Activated CD8-positive, alpha-beta T cell treated with anti-CD3 and anti-CD28 coated beads, Interleukin-2, amount 10 ng/mL, durations not matched to agents 7 days and 5 days (primary cell): Measurements from ENCODE around the gene SLC4A1. TPM values are rescaled to one million over a fixed set of nuclear protein-coding genes. Genes with fewer than 3 reads are reported as not detected.

Experiments
- ATAC-seq: fragments of 150-1000 bp; cut with Tn5 transposase; one replicate; pipeline ENCODE4 v1.10.0; 2021; ENCODE audit warnings: moderate library complexity
- CTCF ChIA-PET: fragments of 350-600 bp; sonication (Branson Sonifier 250); formaldehyde crosslinking; loops from one replicate; lab custom pipeline; 2021; ENCODE audit warnings: antibody characterized with exemption; lab: Charles Lee
- POLR2A ChIA-PET: fragments of 350-600 bp; sonication (Branson Sonifier 250); formaldehyde crosslinking; loops from one replicate; lab custom pipeline; 2021; ENCODE audit warnings: antibody characterized with exemption; lab: Charles Lee
- DNase-seq: peaks from one replicate; pipeline ENCODE4 v3.0.0-alpha.2; 2020
- H3K27ac Mint-ChIP-seq: one replicate; pipeline ENCODE4 v1.8.0; 2021; ENCODE audit warnings: mild to moderate bottlenecking, mixed read lengths
- H3K27me3 Mint-ChIP-seq: one replicate; pipeline ENCODE4 v1.8.0; 2021; ENCODE audit warnings: low read depth, mixed read lengths
- H3K36me3 Mint-ChIP-seq: one replicate; pipeline ENCODE4 v1.8.0; 2021; ENCODE audit warnings: low read depth, mixed read lengths
- H3K4me1 Mint-ChIP-seq: one replicate; pipeline ENCODE4 v1.8.0; 2021; ENCODE audit warnings: low read depth, mixed read lengths
- H3K4me3 Mint-ChIP-seq: one replicate; pipeline ENCODE4 v1.8.0; 2021; ENCODE audit warnings: mild to moderate bottlenecking, mixed read lengths
- H3K9me3 Mint-ChIP-seq: one replicate; pipeline ENCODE4 v1.8.0; 2022; ENCODE audit warnings: mixed read lengths; ENCODE audit not compliant: insufficient read depth
- total RNA-seq, 2 experiments: library from RNA; stranded (reverse); gene quantifications; one replicate each; pipeline ENCODE4 v1.2.3, GENCODE V29; 2021

SLC4A1 gene
- total RNA-seq, 2 experiments from 2014 or later, result not detected

GRCh38 chr17:44267165-44267455 is 825 bp downstream of the SLC4A1 start:
- no peak for DNase-seq
- Mint-ChIP-seq H3K4me1 (peaks cover 5% of the 10 kb centered on the region), H3K27ac (no peak overlapping the region), H3K4me3 (no peak overlapping the region), H3K36me3 (no peaks in the 10 kb centered on the region), H3K27me3 (no peaks in the 10 kb centered on the region), H3K9me3 (no peaks in the 10 kb centered on the region)
- ATAC-seq, result no peak
- CTCF ChIA-PET, result interaction anchor here (0.5 to 1.0 kb wide), 2 partner anchors 50 to 64 kb away, joined by 3 read pairs; no protein-coding TSS in a partner anchor
- POLR2A ChIA-PET, result no interaction called here

DNA sequence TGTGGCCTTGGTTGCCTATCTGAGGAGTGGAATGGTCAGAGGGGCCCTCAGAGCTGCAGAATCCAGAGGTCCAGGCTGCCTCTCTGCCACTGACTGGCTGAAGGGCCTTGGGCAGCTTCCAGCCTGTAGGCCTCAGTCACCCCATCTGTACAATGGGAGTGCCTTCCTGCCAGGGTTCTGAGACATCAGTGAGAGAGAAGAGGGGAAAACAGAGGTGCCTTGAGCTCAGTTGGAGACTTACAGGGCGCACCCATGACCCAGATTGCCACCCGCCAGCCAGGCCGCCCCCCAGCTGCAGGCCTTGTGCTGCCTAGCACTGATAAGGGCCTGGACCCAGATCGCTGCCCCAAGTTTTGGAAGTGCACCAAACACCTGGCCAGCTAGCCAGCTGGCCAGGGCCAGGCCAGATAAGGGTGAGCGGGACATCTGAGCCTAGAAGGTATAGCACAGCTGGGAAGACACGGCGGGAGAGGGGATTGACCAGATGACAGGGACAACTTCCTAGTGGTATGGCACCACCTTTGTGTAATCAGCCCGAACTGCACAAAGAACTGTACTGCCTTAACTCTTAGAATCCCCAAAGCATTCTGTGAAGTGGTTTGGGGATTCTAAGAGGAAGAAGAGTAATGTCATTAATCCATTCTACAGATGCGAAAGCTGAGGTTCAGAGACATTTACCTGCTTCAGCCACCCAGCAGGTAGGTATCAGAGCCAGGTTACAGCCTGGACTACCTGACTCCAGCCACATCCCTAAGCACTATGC is 1.4 kb downstream of the SLC4A1 start:
- Mint-ChIP-seq H3K27me3 (no peaks in the 10 kb centered on the region), H3K9me3 (no peaks in the 10 kb centered on the region), H3K27ac (no peak overlapping the region), H3K4me3 (no peak overlapping the region), H3K36me3 (no peaks in the 10 kb centered on the region), H3K4me1 (peaks cover 5% of the 10 kb centered on the region)
- CTCF ChIA-PET, result interaction anchor here (0.5 to 1.0 kb wide), 2 partner anchors 50 to 64 kb away, joined by 3 read pairs; no protein-coding TSS in a partner anchor
- DNase-seq (no peak), ATAC-seq (no peak)
- POLR2A ChIA-PET, result no interaction called here

GRCh38 chr17:44263345-44263902 is 4.5 kb downstream of the SLC4A1 start:
- Mint-ChIP-seq H3K4me1 (no peaks in the 10 kb centered on the region), H3K9me3 (no peaks in the 10 kb centered on the region), H3K4me3 (no peak overlapping the region), H3K36me3 (no peaks in the 10 kb centered on the region), H3K27me3 (no peaks in the 10 kb centered on the region), H3K27ac (no peak overlapping the region)
- ChIA-PET POLR2A (interaction anchor here (1.3 kb wide), 1 partner anchor 52 kb away, joined by 3 read pairs; no protein-coding TSS in a partner anchor), CTCF (interaction anchor here (1.2 kb wide), 1 partner anchor 54 kb away, joined by 3 read pairs; no protein-coding TSS in a partner anchor)
- DNase-seq (no peak), ATAC-seq (no peak)

DNA sequence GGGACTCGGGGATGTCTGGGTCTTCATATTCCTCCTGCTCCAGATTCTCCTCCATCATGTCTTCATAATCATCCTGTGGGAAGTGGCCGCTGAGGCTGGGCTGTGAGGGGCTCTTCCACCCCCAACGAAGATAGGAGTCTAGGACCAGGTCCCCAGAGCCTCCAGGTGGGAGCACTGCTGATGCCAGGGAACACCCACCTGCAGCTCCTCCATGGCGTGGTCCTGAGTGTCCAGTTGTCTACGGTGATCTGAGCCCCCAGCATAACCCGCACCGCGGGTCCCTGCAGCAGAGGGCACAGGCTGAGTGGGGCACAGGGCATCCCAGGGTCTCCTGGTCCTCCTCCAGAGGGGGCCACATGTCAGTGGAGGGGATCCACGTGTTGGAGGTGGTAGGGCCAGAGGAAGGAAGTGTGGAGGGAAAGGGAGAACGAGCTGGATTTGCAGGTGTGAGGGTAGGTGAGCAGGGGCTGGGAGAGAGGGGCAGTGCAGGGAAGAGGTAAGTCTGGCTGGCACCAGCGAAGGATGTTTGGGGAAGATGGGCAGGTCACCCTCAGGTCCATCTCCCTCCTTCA is 5.2 kb downstream of the SLC4A1 start:
- no peaks in the 10 kb centered on the region for H3K9me3 Mint-ChIP-seq
- ATAC-seq (no peak), DNase-seq (no peak)
- POLR2A ChIA-PET, result interaction anchor here (1.3 kb wide), 1 partner anchor 51 kb away, joined by 3 read pairs; no protein-coding TSS in a partner anchor
- no peaks in the 10 kb centered on the region for H3K4me1 Mint-ChIP-seq
- no peak overlapping the region for H3K4me3 Mint-ChIP-seq
- H3K27ac Mint-ChIP-seq, result no peak overlapping the region
- CTCF ChIA-PET, result interaction anchor here (1.2 kb wide), 1 partner anchor 53 kb away, joined by 3 read pairs; no protein-coding TSS in a partner anchor
- no peaks in the 10 kb centered on the region for H3K27me3 Mint-ChIP-seq
- H3K36me3 Mint-ChIP-seq, result no peaks in the 10 kb centered on the region

DNA sequence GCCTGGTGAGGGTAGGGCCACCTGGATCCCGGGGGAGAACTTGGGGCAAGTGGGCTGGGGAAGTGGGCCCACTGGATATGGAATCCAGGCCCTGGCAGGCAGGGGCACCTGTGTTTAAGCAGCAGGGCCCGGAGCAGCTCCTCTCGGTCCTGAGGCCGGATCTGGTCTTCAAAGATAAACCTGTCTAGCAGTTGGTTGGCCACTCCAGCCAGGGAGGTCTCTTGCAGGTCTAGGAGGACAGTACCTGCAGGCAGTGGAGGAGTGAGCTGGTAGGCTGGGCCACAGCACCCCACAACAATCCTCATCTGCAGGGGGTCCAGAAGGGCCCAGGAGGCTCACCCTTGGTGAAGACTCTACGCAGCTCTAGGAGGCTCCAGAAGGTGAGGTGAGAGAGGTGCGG is 7.6 kb downstream of the SLC4A1 start:
- Mint-ChIP-seq H3K27me3 (peaks cover 7% of the 10 kb centered on the region), H3K9me3 (no peaks in the 10 kb centered on the region), H3K4me3 (no peak overlapping the region), H3K27ac (no peak overlapping the region), H3K36me3 (no peaks in the 10 kb centered on the region), H3K4me1 (no peaks in the 10 kb centered on the region)
- ATAC-seq (no peak), DNase-seq (no peak)
- ChIA-PET CTCF (interaction anchor here (1.2 kb wide), 1 partner anchor 50 kb away, joined by 3 read pairs; no protein-coding TSS in a partner anchor), POLR2A (no interaction called here)

DNA sequence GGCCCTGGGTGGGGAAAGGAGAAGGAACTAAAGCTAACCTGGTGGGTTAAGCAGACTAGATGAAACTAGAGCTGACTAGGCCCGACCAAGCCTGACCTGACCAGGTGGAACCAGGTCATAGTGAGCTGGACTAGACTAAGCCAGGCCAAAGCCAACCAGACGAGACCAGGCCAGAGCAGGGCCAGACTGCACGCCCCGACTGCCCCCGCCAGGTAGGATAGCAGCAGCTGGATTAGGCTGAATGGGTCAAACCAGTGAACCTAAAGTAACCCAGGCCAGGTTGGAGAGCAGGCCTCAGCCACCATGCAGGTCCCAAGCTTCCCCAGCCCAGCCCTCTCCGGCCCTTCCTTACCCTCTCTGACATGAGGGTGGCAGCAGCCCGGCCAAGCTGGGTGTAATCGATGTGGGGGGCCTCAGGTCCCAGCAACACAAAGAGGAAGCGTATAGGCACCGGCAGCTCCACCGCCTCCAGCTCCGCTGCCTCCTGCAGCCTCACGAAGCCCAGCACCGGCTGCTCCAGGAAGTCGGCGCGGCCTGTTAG is 9.1 kb downstream of the SLC4A1 start:
- peaks cover 7% of the 10 kb centered on the region for H3K27me3 Mint-ChIP-seq
- H3K27ac Mint-ChIP-seq, result no peak overlapping the region
- DNase-seq (no peak), ATAC-seq (no peak)
- H3K4me3 Mint-ChIP-seq, result no peak overlapping the region
- CTCF ChIA-PET, result no interaction called here
- POLR2A ChIA-PET, result interaction anchor here (0.8 kb wide), 2 partner anchors 12 to 39 kb away, joined by 3 read pairs; no protein-coding TSS in a partner anchor
- no peaks in the 10 kb centered on the region for H3K4me1 Mint-ChIP-seq
- H3K36me3 Mint-ChIP-seq, result no peaks in the 10 kb centered on the region
- no peaks in the 10 kb centered on the region for H3K9me3 Mint-ChIP-seq

DNA sequence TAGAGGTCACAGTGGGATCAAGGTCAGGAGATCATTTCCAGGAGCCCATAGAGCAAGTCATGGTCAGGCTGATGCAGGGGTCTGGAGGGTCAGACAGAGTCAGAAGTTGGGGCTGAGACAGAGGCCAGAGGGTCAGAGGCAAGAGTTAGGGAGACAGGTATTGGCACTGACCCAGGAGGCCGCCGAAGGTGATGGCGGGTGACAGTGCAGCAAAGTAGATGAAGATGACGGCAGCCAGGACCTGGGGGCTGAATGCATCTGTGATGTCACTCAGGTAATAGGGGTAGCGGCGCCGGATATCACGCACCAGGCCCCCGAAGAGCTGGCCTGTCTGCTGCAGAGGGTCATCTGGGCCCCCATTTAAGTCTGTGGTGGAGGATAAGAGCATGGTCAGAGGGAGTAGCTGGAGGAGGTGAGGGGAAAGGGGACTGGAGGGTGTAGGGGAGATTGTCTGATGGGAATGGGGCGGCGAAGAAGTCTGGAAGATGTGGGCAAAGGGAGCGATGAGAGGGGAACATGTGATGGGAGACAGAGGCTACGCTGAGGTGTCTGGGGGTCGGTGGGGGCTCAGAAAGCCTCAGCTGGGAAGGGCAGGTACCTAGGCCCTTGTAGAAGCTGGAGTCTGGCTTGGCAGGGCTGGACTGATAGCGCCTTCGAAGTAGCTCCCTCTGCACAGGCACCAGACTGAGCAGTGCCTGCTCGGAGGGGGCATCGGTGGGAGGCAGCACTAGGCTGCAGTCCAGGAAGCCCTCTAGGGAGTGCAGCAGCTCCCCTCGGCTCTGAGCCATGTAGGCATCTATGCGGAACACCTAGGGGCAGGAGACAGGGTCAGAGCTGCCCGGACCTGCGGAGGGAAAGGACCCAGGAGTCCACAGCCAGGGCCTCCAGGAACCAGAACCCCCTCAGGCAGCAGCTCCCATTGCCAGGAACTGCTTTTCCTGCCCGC is 9.8 kb downstream of the SLC4A1 start:
- Mint-ChIP-seq H3K4me3 (no peak overlapping the region), H3K27ac (no peak overlapping the region), H3K36me3 (no peaks in the 10 kb centered on the region), H3K27me3 (peaks cover 7% of the 10 kb centered on the region), H3K9me3 (no peaks in the 10 kb centered on the region), H3K4me1 (no peaks in the 10 kb centered on the region)
- ChIA-PET POLR2A (interaction anchor here (0.8 kb wide), 2 partner anchors 11 to 38 kb away, joined by 3 read pairs; no protein-coding TSS in a partner anchor), CTCF (no interaction called here)
- DNase-seq, result no peak
- no peak for ATAC-seq

DNA sequence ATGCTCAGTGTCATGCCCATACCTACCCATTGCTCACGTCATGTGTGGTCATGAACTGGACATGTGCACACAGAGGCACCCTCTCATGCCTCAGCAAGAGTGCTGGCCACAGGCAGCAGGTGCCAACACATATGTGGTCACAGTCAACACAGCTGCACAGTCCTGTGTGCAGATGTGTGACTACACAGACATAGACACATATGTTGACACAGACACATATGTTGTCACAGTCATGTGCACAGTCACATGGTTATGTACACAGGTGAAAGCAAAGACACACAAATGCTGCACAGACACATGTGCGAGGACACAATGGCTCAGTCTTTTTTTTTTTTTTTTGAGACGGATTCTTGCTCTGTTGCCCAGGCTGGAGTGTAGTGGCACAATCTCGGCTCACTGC is 11.3 kb downstream of the SLC4A1 start:
- POLR2A ChIA-PET, result no interaction called here
- Mint-ChIP-seq H3K36me3 (no peaks in the 10 kb centered on the region), H3K27me3 (peaks cover 7% of the 10 kb centered on the region), H3K9me3 (no peaks in the 10 kb centered on the region), H3K4me1 (no peaks in the 10 kb centered on the region), H3K4me3 (no peak overlapping the region), H3K27ac (no peak overlapping the region)
- CTCF ChIA-PET, result interaction anchor here (2.5 kb wide), 1 partner anchor 46 kb away, joined by 7 read pairs; no protein-coding TSS in a partner anchor
- no peak for DNase-seq
- ATAC-seq, result no peak

DNA sequence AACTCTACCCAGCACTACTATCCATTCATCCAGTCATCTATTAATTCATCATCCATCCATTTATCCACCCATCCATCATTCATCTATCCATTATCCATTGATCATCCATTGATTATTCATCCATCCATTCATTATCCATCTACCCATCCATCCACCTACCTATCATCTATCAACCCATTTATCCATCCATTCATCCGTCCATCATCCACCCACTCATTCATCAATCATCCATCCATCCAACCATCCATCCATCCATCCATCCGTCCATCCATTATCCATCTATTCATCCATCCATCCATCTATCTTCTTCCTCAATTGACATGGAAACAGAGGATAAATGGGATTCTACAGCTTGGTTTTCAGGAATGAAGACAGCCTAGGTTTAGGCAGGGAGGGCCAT is 12.0 kb downstream of the SLC4A1 start:
- Mint-ChIP-seq H3K27ac (no peak overlapping the region), H3K4me1 (no peaks in the 10 kb centered on the region), H3K9me3 (no peaks in the 10 kb centered on the region), H3K4me3 (no peak overlapping the region), H3K27me3 (peaks cover 7% of the 10 kb centered on the region), H3K36me3 (no peaks in the 10 kb centered on the region)
- ChIA-PET CTCF (interaction anchor here (0.5 to 2.5 kb wide), 4 partner anchors 9 to 46 kb away, joined by 3 to 7 read pairs (median 3); no protein-coding TSS in a partner anchor), POLR2A (interaction anchor here (0.9 kb wide), 1 partner anchor 70 kb away, joined by 3 read pairs; no protein-coding TSS in a partner anchor)
- ATAC-seq, result no peak
- DNase-seq, result no peak

- H3K4me1 Mint-ChIP-seq, result peaks cover 6% of the 10 kb centered on the region
- no peaks in the 10 kb centered on the region for H3K36me3 Mint-ChIP-seq
- H3K9me3 Mint-ChIP-seq, result no peaks in the 10 kb centered on the region
- H3K27ac Mint-ChIP-seq, result no peak overlapping the region
- DNase-seq (no peak), ATAC-seq (no peak)
- CTCF ChIA-PET, result interaction anchor here (2.5 kb wide), 1 partner anchor 44 kb away, joined by 7 read pairs; no protein-coding TSS in a partner anchor
- POLR2A ChIA-PET, result interaction anchor here (0.6 to 1.1 kb wide), 2 partner anchors 8 to 24 kb away, joined by 3 to 5 read pairs; no protein-coding TSS in a partner anchor
- peaks cover 7% of the 10 kb centered on the region for H3K27me3 Mint-ChIP-seq
- no peak overlapping the region for H3K4me3 Mint-ChIP-seq
Measured at GRCh38 chr17:44254361-44255095, 13.4 kb downstream of the SLC4A1 start.
